Mesothelial cell of epicardium (in vitro differentiated cells): Measurements from ENCODE around the gene HOXB7. TPM values are rescaled to one million over a fixed set of nuclear protein-coding genes. Genes with fewer than 3 reads are reported as not detected.

Source experiments
- DNase-seq, 2 experiments: peaks; one replicate each; pipeline ENCODE4 v3.0.0; 2021; ENCODE audit warnings: low spot score in 2 of 2; ENCODE audit not compliant: unreplicated experiment in 2 of 2
- H3K27ac Mint-ChIP-seq: 2 replicates; pipeline ENCODE4 v1.8.0; 2021; ENCODE audit warnings: mixed read lengths
- H3K27me3 Mint-ChIP-seq: 2 replicates; pipeline ENCODE4 v1.8.0; 2021; ENCODE audit warnings: low read depth, mixed read lengths
- H3K36me3 Mint-ChIP-seq: 2 replicates; pipeline ENCODE4 v1.8.0; 2021; ENCODE audit warnings: mixed read lengths
- H3K4me1 Mint-ChIP-seq: 2 replicates; pipeline ENCODE4 v1.8.0; 2021; ENCODE audit warnings: mixed read lengths
- H3K4me3 Mint-ChIP-seq: 2 replicates; pipeline ENCODE4 v1.8.0; 2021; ENCODE audit warnings: mild to moderate bottlenecking, moderate library complexity, mixed read lengths
- H3K9me3 Mint-ChIP-seq: 2 replicates; pipeline ENCODE4 v1.8.0; 2021; ENCODE audit warnings: mixed read lengths
- total RNA-seq: library from RNA; stranded (reverse); gene quantifications from 3 replicates; pipeline ENCODE4 v1.2.1, GENCODE V29; 2021
- TF ChIP-seq, protein P1 (sequence below): fragments of 200-600 bp; sonication (generic); IDR thresholded peaks from one replicate; pipeline ENCODE4 v1.5.0; 2021; ENCODE audit warnings: antibody characterized with exemption; ENCODE audit not compliant: unreplicated experiment

The HOXB7 gene
- total RNA-seq, 1 donor from 2014 or later: 20.3 TPM

DNA sequence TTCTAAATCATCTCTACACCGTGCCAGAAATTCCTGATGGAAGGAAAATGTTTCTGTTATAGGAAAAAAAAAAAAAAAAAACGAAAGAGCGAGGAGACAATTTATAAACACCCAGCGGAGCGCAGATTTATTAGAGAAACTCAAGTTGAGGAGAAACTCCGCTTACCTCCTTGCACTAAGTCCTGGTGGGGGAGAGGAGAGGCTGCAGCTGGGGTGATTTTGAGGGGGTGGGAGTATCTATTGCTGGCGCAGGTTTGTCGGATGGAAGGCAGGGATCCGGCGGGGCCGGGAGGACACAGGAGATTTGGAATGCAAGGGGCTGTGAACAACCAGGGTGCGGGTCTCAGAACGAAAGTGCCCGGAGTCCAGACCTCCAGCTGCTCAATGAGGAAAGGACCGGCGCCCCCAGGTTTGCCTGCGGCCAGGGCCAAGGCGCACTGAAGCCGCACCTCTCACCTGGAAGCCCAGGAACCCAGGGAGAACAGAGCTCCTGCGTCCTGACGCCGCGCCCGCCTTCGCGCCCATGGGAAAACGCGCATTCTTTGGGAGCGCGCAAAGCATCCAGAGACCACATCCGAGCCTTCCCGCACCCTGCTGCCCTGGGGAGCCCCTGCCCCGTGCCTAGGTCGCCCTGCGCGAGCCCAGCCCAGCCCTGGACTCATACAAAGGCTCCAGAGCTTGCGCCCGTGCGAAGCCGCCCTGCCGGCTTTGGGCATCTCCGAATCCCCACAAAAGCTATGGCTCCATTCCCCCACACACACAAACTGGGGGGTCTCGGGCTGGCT is 6.8 kb upstream of the HOXB7 start:
- no peaks in the 10 kb centered on the region for H3K9me3 Mint-ChIP-seq
- TF ChIP-seq, protein P1, sequence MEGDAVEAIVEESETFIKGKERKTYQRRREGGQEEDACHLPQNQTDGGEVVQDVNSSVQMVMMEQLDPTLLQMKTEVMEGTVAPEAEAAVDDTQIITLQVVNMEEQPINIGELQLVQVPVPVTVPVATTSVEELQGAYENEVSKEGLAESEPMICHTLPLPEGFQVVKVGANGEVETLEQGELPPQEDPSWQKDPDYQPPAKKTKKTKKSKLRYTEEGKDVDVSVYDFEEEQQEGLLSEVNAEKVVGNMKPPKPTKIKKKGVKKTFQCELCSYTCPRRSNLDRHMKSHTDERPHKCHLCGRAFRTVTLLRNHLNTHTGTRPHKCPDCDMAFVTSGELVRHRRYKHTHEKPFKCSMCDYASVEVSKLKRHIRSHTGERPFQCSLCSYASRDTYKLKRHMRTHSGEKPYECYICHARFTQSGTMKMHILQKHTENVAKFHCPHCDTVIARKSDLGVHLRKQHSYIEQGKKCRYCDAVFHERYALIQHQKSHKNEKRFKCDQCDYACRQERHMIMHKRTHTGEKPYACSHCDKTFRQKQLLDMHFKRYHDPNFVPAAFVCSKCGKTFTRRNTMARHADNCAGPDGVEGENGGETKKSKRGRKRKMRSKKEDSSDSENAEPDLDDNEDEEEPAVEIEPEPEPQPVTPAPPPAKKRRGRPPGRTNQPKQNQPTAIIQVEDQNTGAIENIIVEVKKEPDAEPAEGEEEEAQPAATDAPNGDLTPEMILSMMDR: no peak
- peak overlapping the region; percentile 69 for H3K4me3 Mint-ChIP-seq
- H3K27ac Mint-ChIP-seq: peak overlapping the region; percentile 94
- DNase-seq: no peak
- H3K36me3 Mint-ChIP-seq: peaks cover 15% of the 10 kb centered on the region
- H3K4me1 Mint-ChIP-seq: peaks cover 64% of the 10 kb centered on the region
- H3K27me3 Mint-ChIP-seq: peaks cover 53% of the 10 kb centered on the region

DNA sequence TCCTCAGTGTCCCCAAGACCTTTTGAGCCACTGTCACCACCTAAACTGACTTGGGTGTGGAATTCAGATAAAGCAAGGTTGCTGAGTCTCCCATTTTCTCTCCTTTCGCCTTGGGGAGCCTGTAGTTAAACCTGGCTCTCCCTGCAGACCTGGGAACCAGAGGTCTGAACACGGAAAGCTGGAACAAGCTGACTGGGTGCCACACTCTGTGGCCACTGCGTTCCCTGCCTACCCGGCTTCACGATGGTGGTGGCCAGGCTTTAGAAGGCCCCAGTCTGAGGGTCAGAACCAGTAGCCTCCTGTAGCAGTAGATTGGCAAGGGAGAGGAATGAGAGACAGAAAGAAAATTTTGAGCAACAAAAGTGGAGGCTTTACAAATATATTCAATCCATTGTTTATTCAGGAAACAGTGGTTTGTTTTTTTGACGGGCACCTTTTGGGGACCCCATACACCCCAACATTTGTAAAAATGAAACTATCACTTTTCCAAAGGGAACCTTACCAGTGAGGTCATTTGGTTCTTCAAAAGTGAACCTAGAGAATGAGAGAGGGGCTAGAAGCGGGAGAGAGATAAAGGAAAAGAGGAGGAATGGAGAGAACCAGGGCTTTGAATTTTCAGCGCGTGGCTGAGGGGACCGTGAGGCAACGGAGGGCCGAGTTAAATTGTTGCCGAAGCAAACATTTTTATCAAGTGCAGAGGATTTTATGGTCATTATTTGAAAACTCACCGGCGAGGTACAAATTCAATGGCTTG is 6.1 kb upstream of the HOXB7 start:
- no peaks in the 10 kb centered on the region for H3K9me3 Mint-ChIP-seq
- peak overlapping the region; percentile 75 for H3K27ac Mint-ChIP-seq
- TF ChIP-seq, protein P1: no peak
- peaks cover 45% of the 10 kb centered on the region for H3K27me3 Mint-ChIP-seq
- H3K4me3 Mint-ChIP-seq: peak overlapping the region; percentile 69
- DNase-seq: no peak
- peaks cover 69% of the 10 kb centered on the region for H3K4me1 Mint-ChIP-seq
- H3K36me3 Mint-ChIP-seq: peaks cover 12% of the 10 kb centered on the region

DNA sequence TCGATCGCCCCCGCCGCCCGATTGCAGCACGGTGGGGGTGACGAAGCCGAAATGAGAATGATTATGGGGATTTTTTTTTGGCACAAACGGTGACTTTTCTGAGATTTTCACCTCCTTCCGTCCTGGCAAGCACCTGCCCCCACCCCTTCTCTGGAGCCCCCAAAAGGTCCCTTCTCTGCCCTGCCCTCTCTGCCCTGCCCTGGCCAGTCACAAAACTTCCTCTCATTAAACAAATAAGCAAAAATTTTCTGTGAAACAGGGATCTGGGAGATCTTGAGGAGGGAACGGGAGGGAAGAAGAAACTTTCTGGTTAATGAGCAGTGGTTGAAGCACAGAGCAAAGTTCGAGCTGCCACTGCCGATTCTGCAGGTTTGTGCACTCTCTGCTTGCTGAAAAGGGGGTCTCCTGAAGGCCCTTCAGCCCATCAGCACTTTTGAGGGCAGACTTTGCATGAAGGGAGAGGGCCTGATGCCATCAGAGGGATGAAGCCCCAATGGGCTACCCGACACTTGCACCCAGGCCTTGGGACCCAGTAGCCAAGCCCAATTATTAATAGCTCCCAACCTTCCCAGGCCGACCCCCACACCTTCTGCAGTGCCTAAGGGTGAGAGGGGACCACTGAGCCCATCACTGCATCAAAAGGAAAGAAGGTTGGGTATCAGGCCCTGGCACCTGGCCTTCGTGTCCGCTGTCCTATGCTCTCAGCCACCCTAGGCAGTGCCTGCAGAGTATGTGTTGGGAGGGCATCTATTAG is 5.3 kb upstream of the HOXB7 start:
- H3K27ac Mint-ChIP-seq: peak overlapping the region; percentile 99
- TF ChIP-seq, protein P1: no peak

DNA sequence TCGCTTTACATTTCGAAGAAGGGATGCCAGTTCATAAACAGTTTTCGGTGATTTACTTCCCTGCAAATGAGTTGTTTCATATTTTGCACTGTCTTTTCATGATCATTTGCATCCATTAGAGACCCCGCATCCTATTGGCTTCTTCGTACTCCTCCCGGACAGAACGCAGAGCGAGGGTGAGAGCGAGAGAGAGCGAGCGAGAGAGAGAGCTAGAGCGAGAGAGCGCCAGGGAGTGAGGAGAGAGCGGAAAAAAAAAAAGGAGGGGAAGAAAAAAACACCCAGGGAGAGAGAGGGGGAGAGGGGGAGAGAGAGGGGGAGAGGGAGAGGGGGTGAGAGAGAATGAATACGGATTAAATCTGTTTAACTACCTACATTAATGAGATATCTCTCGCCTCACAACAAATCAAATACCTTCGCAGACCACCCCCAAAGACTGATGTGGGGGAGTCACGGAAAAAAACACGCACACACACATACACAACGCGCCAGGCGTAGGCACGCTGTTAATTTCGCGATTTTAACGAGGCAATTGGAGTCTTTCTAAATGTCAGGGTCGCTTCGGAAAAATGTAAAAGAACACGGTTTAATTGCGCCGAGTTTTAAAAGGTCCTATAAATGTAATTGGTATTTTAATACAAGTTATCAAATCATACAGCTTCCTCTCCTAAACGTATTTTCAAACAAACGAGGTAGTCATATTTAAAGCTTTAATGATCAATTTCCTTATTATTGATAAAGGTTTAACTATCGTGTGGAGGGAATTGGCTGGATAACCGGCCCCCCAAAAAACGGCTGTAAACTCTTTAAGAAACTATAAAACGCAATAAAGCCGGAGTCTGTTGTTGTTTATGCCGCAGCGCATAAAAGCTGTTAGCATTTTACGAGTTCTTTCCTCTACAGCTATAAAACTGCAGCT is 4.5 kb upstream of the HOXB7 start, which contains the start of gene HOXB8:
Gene HOXB8, minus strand, starts transcription at position 246 of the 916 bp plus-strand sequence. CDS start 588 bp downstream, outside the sequence.
- Mint-ChIP-seq H3K36me3 (peaks cover 4% of the 10 kb centered on the region), H3K9me3 (no peaks in the 10 kb centered on the region), H3K27me3 (peaks cover 29% of the 10 kb centered on the region), H3K27ac (peak within 1 kb of the TSS; percentile 99), H3K4me1 (peaks cover 64% of the 10 kb centered on the region), H3K4me3 (peak within 1 kb of the TSS; percentile 91)
- TF ChIP-seq, protein P1: no peak
- no peak for DNase-seq

More for the DNA sequence above, 5.3 kb upstream of the HOXB7 start:
- peaks cover 69% of the 10 kb centered on the region for H3K4me1 Mint-ChIP-seq
- H3K27me3 Mint-ChIP-seq: peaks cover 37% of the 10 kb centered on the region
- peaks cover 7% of the 10 kb centered on the region for H3K36me3 Mint-ChIP-seq
- H3K4me3 Mint-ChIP-seq: peak overlapping the region; percentile 91
- no peaks in the 10 kb centered on the region for H3K9me3 Mint-ChIP-seq
- DNase-seq: no peak
